GM23248 (cell line): ENCODE data around the gene HPGD. TPM values are rescaled to one million over a fixed set of nuclear protein-coding genes. Genes with fewer than 3 reads are reported as not detected.

Experiments used
- DNase-seq: peaks from one replicate; pipeline ENCODE4 v3.0.0-alpha.2; 2015
- H2AFZ ChIP-seq: fragments of 200-600 bp; sonication (generic); 2 replicates; pipeline ENCODE4 v1.6.1; 2016; ENCODE audit warnings: antibody characterized with exemption
- H3F3A ChIP-seq: fragments of 200-600 bp; sonication (generic); 2 replicates; pipeline ENCODE4 v1.6.1; 2016; ENCODE audit warnings: mild to moderate bottlenecking, antibody characterized with exemption, mixed run types; ENCODE audit not compliant: insufficient read depth
- H3K27ac ChIP-seq: fragments of 200-600 bp; sonication (generic); 2 replicates; pipeline ENCODE4 v1.5.1; 2016; ENCODE audit warnings: mild to moderate bottlenecking
- H3K27me3 ChIP-seq: fragments of 200-600 bp; sonication (generic); replicated peaks from 2 replicates; pipeline ENCODE4 v1.6.1; 2016; ENCODE audit warnings: mild to moderate bottlenecking; ENCODE audit not compliant: insufficient read depth
- H3K36me3 ChIP-seq: fragments of 200-600 bp; sonication (generic); 2 replicates; pipeline ENCODE4 v1.6.1; 2016; ENCODE audit warnings: low read depth, mild to moderate bottlenecking
- H3K4me1 ChIP-seq: fragments of 200-600 bp; sonication (generic); 2 replicates; pipeline ENCODE4 v1.6.1; 2016; ENCODE audit warnings: mild to moderate bottlenecking; ENCODE audit not compliant: insufficient read depth
- H3K4me2 ChIP-seq: fragments of 200-600 bp; sonication (generic); one replicate; pipeline ENCODE4 v1.6.1; 2016; ENCODE audit warnings: mild to moderate bottlenecking; ENCODE audit not compliant: unreplicated experiment
- H3K4me3 ChIP-seq: fragments of 200-600 bp; sonication (generic); 2 replicates; pipeline ENCODE4 v1.5.1; 2016; ENCODE audit warnings: mild to moderate bottlenecking
- H3K79me2 ChIP-seq: fragments of 200-600 bp; sonication (generic); 2 replicates; pipeline ENCODE4 v1.6.1; 2016; ENCODE audit warnings: mild to moderate bottlenecking; ENCODE audit not compliant: insufficient read depth
- H3K9ac ChIP-seq: fragments of 200-600 bp; sonication (generic); 2 replicates; pipeline ENCODE4 v1.6.1; 2016; ENCODE audit warnings: mild to moderate bottlenecking
- H3K9me2 ChIP-seq: fragments of 200-600 bp; sonication (generic); 2 replicates; pipeline ENCODE4 v1.6.1; 2016; ENCODE audit warnings: mixed run types, mild to moderate bottlenecking, moderate library complexity; ENCODE audit not compliant: insufficient read depth
- H3K9me3 ChIP-seq: fragments of 200-600 bp; sonication (generic); one replicate; pipeline ENCODE4 v1.6.1; 2017; ENCODE audit warnings: low read depth
- H4K20me1 ChIP-seq: fragments of 200-600 bp; sonication (generic); 2 replicates; pipeline ENCODE4 v1.6.0; 2016; ENCODE audit not compliant: insufficient read depth
- EZH2 ChIP-seq: fragments of 200-600 bp; sonication (generic); IDR thresholded peaks from 2 replicates; pipeline ENCODE4 v1.6.1; 2018; ENCODE audit warnings: antibody characterized with exemption, mild to moderate bottlenecking; ENCODE audit not compliant: insufficient read depth, poor library complexity, severe bottlenecking
- EZH2phosphoT487 ChIP-seq: fragments of 200-600 bp; sonication (generic); IDR thresholded peaks from 2 replicates; pipeline ENCODE4 v1.6.1; 2018; ENCODE audit warnings: antibody characterized with exemption, moderate library complexity, mild to moderate bottlenecking, low read depth; ENCODE audit not compliant: insufficient read depth
- WGBS, 2 experiments: methylation state at CpG; one replicate each; pipeline ENCODE4 v1.1.6; 2015 to 2017; ENCODE audit warnings: low lambda C conversion rate in 2 of 2, low coverage in 1 of 2; ENCODE audit errors: missing lambda C conversion rate in 2 of 2; 5-methylcytosine and 5-hydroxymethylcytosine counted together
- in situ Hi-C: fragments of 300-500 bp; cut with MboI; formaldehyde crosslinking; loops from 2 replicates; pipeline ENCODE4 v1.15.0; 2020
- polyA plus RNA-seq: library from polyadenylated mRNA; unstranded; fragments of >200 nt; fragmentation: Nextera tagmentation; extraction: Ambion mirVana; gene quantifications from 2 replicates; pipeline ENCODE4 v1.2.1, GENCODE V29; 2016
- total RNA-seq: library from RNA; depleted of rRNA; stranded (reverse); fragments of >200 nt; shearing (Covaris generic); gene quantifications from 2 replicates; pipeline ENCODE4 v1.2.3, GENCODE V29; 2014

The HPGD gene
- total and polyA plus RNA-seq, 2 experiments from 2014 or later: not detected

- no peaks in the 10 kb centered on the region for H3F3A ChIP-seq
- in situ Hi-C loops: no loop called here
- no peak overlapping the region for H3K27ac ChIP-seq
- H3K4me3 ChIP-seq: no peak overlapping the region
- H4K20me1 ChIP-seq: no peaks in the 10 kb centered on the region
- 0 out of 2 replicates have a peak, but pooled peaks cover 4% of the 10 kb centered on the region for H3K27me3 ChIP-seq
- H3K9ac ChIP-seq: no peak overlapping the region
- no peak overlapping the region for H3K4me2 ChIP-seq
- WGBS, 2 experiments: 84 to 89% methylated on average over 10 of the region's 10 CpGs
- TF ChIP-seq EZH2phosphoT487: no peak
- TF ChIP-seq EZH2: no peak
- no peaks in the 10 kb centered on the region for H3K79me2 ChIP-seq
- no peaks in the 10 kb centered on the region for H3K4me1 ChIP-seq
- no peak for DNase-seq
- H2AFZ ChIP-seq: no peak overlapping the region
- no peaks in the 10 kb centered on the region for H3K9me2 ChIP-seq
- H3K36me3 ChIP-seq: no peaks in the 10 kb centered on the region
- no peaks in the 10 kb centered on the region for H3K9me3 ChIP-seq
These were observed 17.9 kb upstream of the HPGD start for GRCh38 chr4:174540175-174540574.

GRCh38 chr4:174539571-174539970, 17.3 kb upstream of the HPGD start:
- WGBS, 2 experiments: 66% methylated on average over 3 of the region's 3 CpGs

GRCh38 chr4:174538876-174539250, 16.6 kb upstream of the HPGD start:
- no peaks in the 10 kb centered on the region for H3K36me3 ChIP-seq
- no peaks in the 10 kb centered on the region for H3K9me2 ChIP-seq
- 0 out of 2 replicates have a peak, but pooled peaks cover 8% of the 10 kb centered on the region for H3K27me3 ChIP-seq
- DNase-seq: no peak
- no peak overlapping the region for H3K9ac ChIP-seq
- no peaks in the 10 kb centered on the region for H3K79me2 ChIP-seq
- H3K4me3 ChIP-seq: no peak overlapping the region
- in situ Hi-C loops: no loop called here
- H3K4me1 ChIP-seq: no peaks in the 10 kb centered on the region
- no peak overlapping the region for H3K4me2 ChIP-seq
- no peaks in the 10 kb centered on the region for H3F3A ChIP-seq
- H4K20me1 ChIP-seq: no peaks in the 10 kb centered on the region
- H3K27ac ChIP-seq: no peak overlapping the region
- 82 to 91% methylated on average over 4 of the region's 4 CpGs for WGBS, 2 experiments
- H2AFZ ChIP-seq: no peak overlapping the region
- no peak for TF ChIP-seq EZH2phosphoT487
- TF ChIP-seq EZH2: no peak
- no peaks in the 10 kb centered on the region for H3K9me3 ChIP-seq

More at GRCh38 chr4:174539571-174539970, 17.3 kb upstream of the HPGD start:
- Histone ChIP-seq H4K20me1 (no peaks in the 10 kb centered on the region), H3K4me3 (no peak overlapping the region), H3K9me2 (no peaks in the 10 kb centered on the region), H3K27ac (no peak overlapping the region), H2AFZ (no peak overlapping the region), H3F3A (no peaks in the 10 kb centered on the region), H3K4me1 (no peaks in the 10 kb centered on the region), H3K36me3 (no peaks in the 10 kb centered on the region), H3K27me3 (0 out of 2 replicates have a peak, but pooled peaks cover 8% of the 10 kb centered on the region), H3K9me3 (no peaks in the 10 kb centered on the region), H3K79me2 (no peaks in the 10 kb centered on the region), H3K9ac (no peak overlapping the region), H3K4me2 (no peak overlapping the region)
- no peak for DNase-seq
- in situ Hi-C loops: no loop called here
- no peak for TF ChIP-seq EZH2phosphoT487
- TF ChIP-seq EZH2: no peak

DNA sequence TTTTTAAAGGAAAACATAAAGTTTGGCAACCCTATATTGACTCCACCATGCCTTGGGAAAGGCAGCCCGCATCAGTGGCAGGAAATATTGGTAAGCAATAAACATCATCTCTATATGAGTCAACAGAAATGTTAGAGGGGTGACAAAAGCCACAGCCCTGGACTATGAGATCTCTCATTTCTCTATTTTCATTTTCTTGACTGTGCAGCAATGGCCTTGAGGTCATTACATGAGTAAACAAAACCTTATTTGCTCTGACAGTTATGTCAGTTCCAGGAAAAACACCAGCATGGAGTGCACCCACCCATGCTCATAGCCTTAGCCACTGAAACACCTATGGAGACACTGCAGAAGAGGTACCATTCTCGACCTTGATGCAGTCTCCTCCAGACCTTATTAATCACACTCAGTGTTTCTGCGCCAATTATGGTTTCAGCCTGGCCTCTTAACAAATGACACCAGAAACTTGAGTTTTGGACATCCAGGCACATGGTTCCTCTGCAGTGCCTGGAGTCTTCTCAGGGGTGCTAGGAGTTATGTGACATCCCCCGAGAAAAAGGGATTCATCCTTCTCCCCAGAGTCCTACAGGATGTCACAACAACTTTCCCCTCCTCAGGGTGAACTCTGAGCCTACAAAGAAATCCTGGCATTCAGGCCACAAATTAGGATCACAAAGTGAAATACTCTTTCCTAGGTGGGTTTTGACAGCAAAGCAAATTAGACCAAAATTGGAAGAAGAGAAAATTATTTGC, 16.0 kb upstream of the HPGD start:
- Histone ChIP-seq H3F3A (no peaks in the 10 kb centered on the region), H2AFZ (no peak overlapping the region), H3K27me3 (0 out of 2 replicates have a peak, but pooled peaks cover 8% of the 10 kb centered on the region), H3K36me3 (no peaks in the 10 kb centered on the region), H3K4me2 (no peak overlapping the region), H3K79me2 (no peaks in the 10 kb centered on the region), H3K27ac (no peak overlapping the region), H4K20me1 (no peaks in the 10 kb centered on the region), H3K9ac (no peak overlapping the region), H3K4me1 (no peaks in the 10 kb centered on the region), H3K4me3 (no peak overlapping the region), H3K9me2 (no peaks in the 10 kb centered on the region), H3K9me3 (no peaks in the 10 kb centered on the region)
- DNase-seq: no peak
- 87 to 89% methylated on average over 4 of the region's 4 CpGs for WGBS, 2 experiments
- in situ Hi-C loops: no loop called here
- TF ChIP-seq EZH2phosphoT487 (no peak), EZH2 (no peak)
